SK-N-SH treated with all-trans-retinoic acid at 6 μM for 48 hours (cell line): ENCODE results near the gene HSD17B8.
A peak's percentile ranks its signal among the peaks of the same experiment; 100 is the strongest.

Experiments
- ATAC-seq: fragments of 200-7000 bp; cut with Tn5 transposase; 3 replicates; pipeline ENCODE4 v1.9.1; 2020; ENCODE audit warnings: mild to moderate bottlenecking, moderate library complexity
- BACH2 ChIP-seq: fragments of 250-450 bp; sonication (Bioruptor Pico); IDR thresholded peaks from 2 replicates; pipeline ENCODE4 v1.9.0; 2021; ENCODE audit warnings: mild to moderate bottlenecking, borderline replicate concordance
- CREB5 ChIP-seq: fragments of 250-450 bp; sonication (Bioruptor Pico); IDR thresholded peaks from 2 replicates; pipeline ENCODE4 v1.5.1; 2020; ENCODE audit warnings: low read depth, mild to moderate bottlenecking, moderate library complexity
- CSRNP3 ChIP-seq: fragments of 250-450 bp; sonication (Bioruptor Pico); IDR thresholded peaks from 2 replicates; pipeline ENCODE4 v1.5.1; 2021; ENCODE audit warnings: mild to moderate bottlenecking, moderate library complexity
- ESRRG ChIP-seq: fragments of 250-450 bp; sonication (Bioruptor Pico); IDR thresholded peaks from 2 replicates; pipeline ENCODE4 v1.6.1; 2021; ENCODE audit warnings: mild to moderate bottlenecking
- ISL1 ChIP-seq: fragments of 250-450 bp; sonication (Bioruptor Pico); IDR thresholded peaks from 2 replicates; pipeline ENCODE4 v2.1.2; 2022; ENCODE audit warnings: mild to moderate bottlenecking, moderate library complexity
- OSR1 ChIP-seq: fragments of 250-450 bp; sonication (Bioruptor Pico); IDR thresholded peaks from 2 replicates; pipeline ENCODE4 v1.8.0; 2022; ENCODE audit warnings: moderate library complexity, mild to moderate bottlenecking, inconsistent platforms
- PATZ1 ChIP-seq: fragments of 250-450 bp; sonication (Bioruptor Pico); IDR thresholded peaks from 2 replicates; pipeline ENCODE4 v1.8.0; 2020; ENCODE audit warnings: mild to moderate bottlenecking, moderate library complexity, borderline replicate concordance
- POU6F1 ChIP-seq: fragments of 250-450 bp; sonication (Bioruptor Pico); IDR thresholded peaks from 2 replicates; pipeline ENCODE4 v1.8.0; 2021; ENCODE audit warnings: low read depth, mild to moderate bottlenecking, moderate library complexity, borderline replicate concordance
- PPARA ChIP-seq: fragments of 250-450 bp; sonication (Bioruptor Pico); IDR thresholded peaks from 2 replicates; pipeline ENCODE4 v1.5.0; 2020; ENCODE audit warnings: mild to moderate bottlenecking, borderline replicate concordance
- SNAI2 ChIP-seq: fragments of 250-450 bp; sonication (Bioruptor Pico); IDR thresholded peaks from 2 replicates; pipeline ENCODE4 v1.5.0; 2020; ENCODE audit warnings: mild to moderate bottlenecking, moderate library complexity
- TOX ChIP-seq: fragments of 250-450 bp; sonication (Bioruptor Pico); IDR thresholded peaks from 2 replicates; pipeline ENCODE4 v1.8.0; 2021; ENCODE audit warnings: mild to moderate bottlenecking, moderate library complexity, borderline replicate concordance
- TSHZ2 ChIP-seq: fragments of 250-450 bp; sonication (Bioruptor Pico); IDR thresholded peaks from 2 replicates; pipeline ENCODE4 v1.5.0; 2020; ENCODE audit warnings: mild to moderate bottlenecking, moderate library complexity
- ZC3H10 ChIP-seq: fragments of 250-450 bp; sonication (Bioruptor Pico); IDR thresholded peaks from 2 replicates; pipeline ENCODE4 v1.5.1; 2021; ENCODE audit warnings: mild to moderate bottlenecking, moderate library complexity
- ZFP30 ChIP-seq: fragments of 450-650 bp; formaldehyde crosslinking; IDR thresholded peaks from 2 replicates; pipeline ENCODE4 v1.5.0; 2022; ENCODE audit warnings: mild to moderate bottlenecking, moderate library complexity

HSD17B8 gene

GRCh38 chr6:33204415-33205190 is at the start of gene HSD17B8:
HSD17B8 (plus strand) TSS chr6:33204655; CDS start chr6:33204669, 14 bp downstream.
- ATAC-seq = peak; percentile 81
- TF ChIP-seq PATZ1 (CRISPR knock-in tag) (no peak), PPARA (CRISPR knock-in tag) (no peak), TOX (CRISPR knock-in tag) (no peak), ZC3H10 (no peak), SNAI2 (CRISPR knock-in tag) (no peak), BACH2 (no peak), ISL1 (CRISPR knock-in tag) (no peak), TSHZ2 (no peak), POU6F1 (CRISPR knock-in tag) (no peak), CSRNP3 (CRISPR knock-in tag) (no peak), CREB5 (no peak), ZFP30 (CRISPR knock-in tag) (no peak), ESRRG (CRISPR knock-in tag) (no peak), OSR1 (CRISPR knock-in tag) (no peak)

GRCh38 chr6:33156561-33156960 is 47.9 kb upstream of the HSD17B8 start:
- TF ChIP-seq TOX (CRISPR knock-in tag) = no peak
- TF ChIP-seq ZFP30 (CRISPR knock-in tag) = no peak
- TF ChIP-seq CSRNP3 (CRISPR knock-in tag) = no peak
- no peak for TF ChIP-seq OSR1 (CRISPR knock-in tag)
- no peak for ATAC-seq

- no peak for ATAC-seq
- TF ChIP-seq SNAI2 (CRISPR knock-in tag) (no peak), POU6F1 (CRISPR knock-in tag) (no peak), PPARA (CRISPR knock-in tag) (no peak)
Measured at GRCh38 chr6:33156964-33157363, 47.5 kb upstream of the HSD17B8 start.
